GM23338 (cell line): ENCODE results near the gene ZNF621. TPM values are rescaled to one million over a fixed set of nuclear protein-coding genes. Genes with fewer than 3 reads are reported as not detected.

Experiments
- ATAC-seq: fragments of 200-7000 bp; cut with Tn5 transposase; 3 replicates; pipeline ENCODE4 v1.9.1; 2020
- DNase-seq: peaks from one replicate; pipeline ENCODE4 v3.0.0-alpha.2; 2015; ENCODE audit warnings: low spot score
- H2AFZ ChIP-seq: fragments of 200-600 bp; sonication (generic); 2 replicates; pipeline ENCODE4 v1.8.0; 2016; ENCODE audit warnings: antibody characterized with exemption, mild to moderate bottlenecking, moderate library complexity
- H3F3A ChIP-seq: fragments of 200-600 bp; sonication (generic); replicated peaks from 2 replicates; pipeline ENCODE4 v1.8.0; 2017; ENCODE audit warnings: antibody characterized with exemption, mixed run types, low read depth
- H3K27ac ChIP-seq: fragments of 200-600 bp; sonication (generic); 2 replicates; pipeline ENCODE4 v1.6.1; 2016; ENCODE audit warnings: low read depth
- H3K27me3 ChIP-seq: fragments of 200-600 bp; sonication (generic); 2 replicates; pipeline ENCODE4 v1.8.0; 2016; ENCODE audit warnings: mild to moderate bottlenecking, mixed run types, moderate library complexity; ENCODE audit not compliant: insufficient read depth
- H3K36me3 ChIP-seq: fragments of 200-600 bp; sonication (generic); 2 replicates; pipeline ENCODE4 v1.8.0; 2016; ENCODE audit warnings: mild to moderate bottlenecking; ENCODE audit not compliant: insufficient read depth
- H3K4me1 ChIP-seq: fragments of 200-600 bp; sonication (generic); 2 replicates; pipeline ENCODE4 v1.8.0; 2016; ENCODE audit warnings: mild to moderate bottlenecking, moderate library complexity; ENCODE audit not compliant: insufficient read depth
- H3K4me2 ChIP-seq: fragments of 200-600 bp; sonication (generic); 2 replicates; pipeline ENCODE4 v1.7.1; 2017; ENCODE audit warnings: mixed run types
- H3K4me3 ChIP-seq: fragments of 200-600 bp; sonication (generic); 2 replicates; pipeline ENCODE4 v1.6.1; 2016; ENCODE audit warnings: mixed run types
- H3K79me2 ChIP-seq: fragments of 200-600 bp; sonication (generic); replicated peaks from 2 replicates; pipeline ENCODE4 v1.8.0; 2017; ENCODE audit warnings: mild to moderate bottlenecking; ENCODE audit not compliant: insufficient read depth
- H3K9me2 ChIP-seq: fragments of 200-600 bp; sonication (generic); 2 replicates; pipeline ENCODE4 v1.8.0; 2017; ENCODE audit not compliant: insufficient read depth
- H4K20me1 ChIP-seq: fragments of 200-600 bp; sonication (generic); replicated peaks from 2 replicates; pipeline ENCODE4 v1.8.0; 2017; ENCODE audit warnings: mild to moderate bottlenecking; ENCODE audit not compliant: insufficient read depth
- H3K27ac Mint-ChIP-seq: 2 replicates; pipeline ENCODE4 v1.8.0; 2020; ENCODE audit warnings: inconsistent platforms, mild to moderate bottlenecking, moderate library complexity, mixed read lengths
- H3K27me3 Mint-ChIP-seq: 3 replicates; pipeline ENCODE4 v1.8.0; 2022; ENCODE audit warnings: low read depth, mild to moderate bottlenecking, moderate library complexity, mixed read lengths, inconsistent platforms; ENCODE audit not compliant: insufficient read depth, poor library complexity
- H3K36me3 Mint-ChIP-seq: 3 replicates; pipeline ENCODE4 v1.8.0; 2021; ENCODE audit warnings: low read depth, mild to moderate bottlenecking, inconsistent platforms, moderate library complexity, mixed read lengths
- H3K4me1 Mint-ChIP-seq: 3 replicates; pipeline ENCODE4 v1.8.0; 2020; ENCODE audit warnings: mild to moderate bottlenecking, inconsistent platforms, mixed read lengths
- H3K4me3 Mint-ChIP-seq: 3 replicates; pipeline ENCODE4 v1.8.0; 2021; ENCODE audit warnings: moderate library complexity, mild to moderate bottlenecking, inconsistent platforms, mixed read lengths
- H3K9me3 Mint-ChIP-seq: 3 replicates; pipeline ENCODE4 v1.8.0; 2020; ENCODE audit warnings: moderate library complexity, mild to moderate bottlenecking, inconsistent platforms, mixed read lengths
- POLR2AphosphoS5 ChIP-seq: IDR thresholded peaks from 2 replicates; pipeline ENCODE4 v1.6.1; 2016; ENCODE audit warnings: antibody characterized with exemption, low read depth
- STAT1 ChIP-seq: IDR thresholded peaks from one replicate; pipeline ENCODE4 v1.6.1; 2016; ENCODE audit warnings: antibody characterized with exemption; ENCODE audit not compliant: unreplicated experiment
- polyA plus RNA-seq: library from polyadenylated mRNA; unstranded; fragments of >200 nt; fragmentation: Nextera tagmentation; extraction: Ambion mirVana; gene quantifications from 2 replicates; pipeline ENCODE4 v1.2.1, GENCODE V29; 2016
- total RNA-seq: library from RNA; depleted of rRNA; stranded (reverse); fragments of >200 nt; shearing (Covaris generic); gene quantifications from 2 replicates; pipeline ENCODE4 v1.2.3, GENCODE V29; 2014
- TF ChIP-seq, protein P1 (sequence below): fragments of 250-450 bp; sonication (Bioruptor Pico); IDR thresholded peaks from 2 replicates; pipeline ENCODE4 v1.5.0; 2020; ENCODE audit warnings: mild to moderate bottlenecking, moderate library complexity
- TF ChIP-seq, protein P2 (sequence below), 2 experiments: fragments of 200-600 bp in 1 of 2; sonication (generic) in 1 of 2; conservative IDR thresholded peaks; 2 replicates each; pipeline versions ENCODE4 v1.5.1 to v1.6.1; 2016 to 2017; ENCODE audit warnings: antibody characterized with exemption in 2 of 2, low read depth in 2 of 2, mild to moderate bottlenecking in 2 of 2, moderate library complexity in 1 of 2

Gene ZNF621
- total and polyA plus RNA-seq, 2 experiments from 2014 or later: 6.3 to 12.1 TPM

DNA sequence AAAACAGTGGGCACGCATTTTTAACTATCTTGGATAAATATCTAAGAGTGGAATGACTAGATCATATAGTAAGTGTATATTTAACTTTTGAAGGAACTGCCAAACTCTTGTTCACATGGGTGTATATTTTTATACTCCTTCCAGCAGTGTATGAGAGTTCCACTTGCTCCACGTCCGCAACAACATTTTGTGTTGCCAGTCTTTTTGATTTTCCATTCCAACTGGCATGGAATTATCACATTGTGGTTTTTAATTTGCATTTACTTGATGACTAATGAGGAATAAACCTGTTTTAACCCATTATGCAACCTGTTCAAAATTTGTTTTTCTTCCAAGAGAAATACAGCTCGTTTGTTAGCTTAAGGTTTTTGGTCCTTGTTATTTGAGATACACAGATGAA lies 51.6 kb downstream of the ZNF621 start (continued):
- TF ChIP-seq, protein P1, sequence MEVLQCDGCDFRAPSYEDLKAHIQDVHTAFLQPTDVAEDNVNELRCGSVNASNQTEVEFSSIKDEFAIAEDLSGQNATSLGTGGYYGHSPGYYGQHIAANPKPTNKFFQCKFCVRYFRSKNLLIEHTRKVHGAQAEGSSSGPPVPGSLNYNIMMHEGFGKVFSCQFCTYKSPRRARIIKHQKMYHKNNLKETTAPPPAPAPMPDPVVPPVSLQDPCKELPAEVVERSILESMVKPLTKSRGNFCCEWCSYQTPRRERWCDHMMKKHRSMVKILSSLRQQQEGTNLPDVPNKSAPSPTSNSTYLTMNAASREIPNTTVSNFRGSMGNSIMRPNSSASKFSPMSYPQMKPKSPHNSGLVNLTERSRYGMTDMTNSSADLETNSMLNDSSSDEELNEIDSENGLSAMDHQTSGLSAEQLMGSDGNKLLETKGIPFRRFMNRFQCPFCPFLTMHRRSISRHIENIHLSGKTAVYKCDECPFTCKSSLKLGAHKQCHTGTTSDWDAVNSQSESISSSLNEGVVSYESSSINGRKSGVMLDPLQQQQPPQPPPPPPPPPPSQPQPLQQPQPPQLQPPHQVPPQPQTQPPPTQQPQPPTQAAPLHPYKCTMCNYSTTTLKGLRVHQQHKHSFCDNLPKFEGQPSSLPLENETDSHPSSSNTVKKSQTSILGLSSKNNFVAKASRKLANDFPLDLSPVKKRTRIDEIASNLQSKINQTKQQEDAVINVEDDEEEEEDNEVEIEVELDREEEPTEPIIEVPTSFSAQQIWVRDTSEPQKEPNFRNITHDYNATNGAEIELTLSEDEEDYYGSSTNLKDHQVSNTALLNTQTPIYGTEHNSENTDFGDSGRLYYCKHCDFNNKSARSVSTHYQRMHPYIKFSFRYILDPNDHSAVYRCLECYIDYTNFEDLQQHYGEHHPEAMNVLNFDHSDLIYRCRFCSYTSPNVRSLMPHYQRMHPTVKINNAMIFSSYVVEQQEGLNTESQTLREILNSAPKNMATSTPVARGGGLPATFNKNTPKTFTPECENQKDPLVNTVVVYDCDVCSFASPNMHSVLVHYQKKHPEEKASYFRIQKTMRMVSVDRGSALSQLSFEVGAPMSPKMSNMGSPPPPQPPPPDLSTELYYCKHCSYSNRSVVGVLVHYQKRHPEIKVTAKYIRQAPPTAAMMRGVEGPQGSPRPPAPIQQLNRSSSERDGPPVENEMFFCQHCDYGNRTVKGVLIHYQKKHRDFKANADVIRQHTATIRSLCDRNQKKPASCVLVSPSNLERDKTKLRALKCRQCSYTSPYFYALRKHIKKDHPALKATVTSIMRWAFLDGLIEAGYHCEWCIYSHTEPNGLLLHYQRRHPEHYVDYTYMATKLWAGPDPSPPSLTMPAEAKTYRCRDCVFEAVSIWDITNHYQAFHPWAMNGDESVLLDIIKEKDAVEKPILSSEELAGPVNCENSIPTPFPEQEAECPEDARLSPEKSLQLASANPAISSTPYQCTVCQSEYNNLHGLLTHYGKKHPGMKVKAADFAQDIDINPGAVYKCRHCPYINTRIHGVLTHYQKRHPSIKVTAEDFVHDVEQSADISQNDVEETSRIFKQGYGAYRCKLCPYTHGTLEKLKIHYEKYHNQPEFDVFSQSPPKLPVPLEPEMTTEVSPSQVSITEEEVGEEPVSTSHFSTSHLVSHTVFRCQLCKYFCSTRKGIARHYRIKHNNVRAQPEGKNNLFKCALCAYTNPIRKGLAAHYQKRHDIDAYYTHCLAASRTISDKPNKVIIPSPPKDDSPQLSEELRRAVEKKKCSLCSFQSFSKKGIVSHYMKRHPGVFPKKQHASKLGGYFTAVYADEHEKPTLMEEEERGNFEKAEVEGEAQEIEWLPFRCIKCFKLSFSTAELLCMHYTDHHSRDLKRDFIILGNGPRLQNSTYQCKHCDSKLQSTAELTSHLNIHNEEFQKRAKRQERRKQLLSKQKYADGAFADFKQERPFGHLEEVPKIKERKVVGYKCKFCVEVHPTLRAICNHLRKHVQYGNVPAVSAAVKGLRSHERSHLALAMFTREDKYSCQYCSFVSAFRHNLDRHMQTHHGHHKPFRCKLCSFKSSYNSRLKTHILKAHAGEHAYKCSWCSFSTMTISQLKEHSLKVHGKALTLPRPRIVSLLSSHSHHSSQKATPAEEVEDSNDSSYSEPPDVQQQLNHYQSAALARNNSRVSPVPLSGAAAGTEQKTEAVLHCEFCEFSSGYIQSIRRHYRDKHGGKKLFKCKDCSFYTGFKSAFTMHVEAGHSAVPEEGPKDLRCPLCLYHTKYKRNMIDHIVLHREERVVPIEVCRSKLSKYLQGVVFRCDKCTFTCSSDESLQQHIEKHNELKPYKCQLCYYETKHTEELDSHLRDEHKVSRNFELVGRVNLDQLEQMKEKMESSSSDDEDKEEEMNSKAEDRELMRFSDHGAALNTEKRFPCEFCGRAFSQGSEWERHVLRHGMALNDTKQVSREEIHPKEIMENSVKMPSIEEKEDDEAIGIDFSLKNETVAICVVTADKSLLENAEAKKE: no peak
- no peak for TF ChIP-seq POLR2AphosphoS5

DNA sequence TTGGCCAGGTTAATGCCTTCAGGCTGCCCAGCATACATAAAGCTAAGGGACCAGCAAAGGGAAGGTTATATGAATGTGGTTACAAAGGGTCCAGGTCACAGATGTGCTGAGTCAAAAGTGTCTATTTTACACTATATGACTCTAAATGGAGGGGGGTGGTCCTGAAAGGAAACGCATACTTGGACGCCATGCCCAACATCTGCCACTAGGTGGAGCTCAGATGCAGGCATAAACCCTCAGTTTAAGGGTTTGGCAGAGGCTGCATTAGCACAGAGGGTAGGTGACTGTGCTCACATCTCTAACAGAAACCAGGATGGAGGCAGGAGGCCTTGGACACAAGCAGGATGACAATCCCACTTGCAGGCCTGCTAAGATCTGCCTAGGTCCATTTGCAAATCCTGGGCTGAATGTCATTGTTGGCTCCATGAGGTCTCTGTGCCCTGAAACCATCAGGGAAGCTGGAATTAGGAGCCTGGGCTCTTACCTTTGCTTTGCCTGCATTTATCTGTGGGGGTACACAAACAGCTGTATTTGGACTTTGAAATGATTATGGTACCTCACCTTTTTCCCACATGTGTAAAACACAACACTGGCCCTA lies 55.8 kb downstream of the ZNF621 start:
- DNase-seq: peak; percentile 90

More for the DNA sequence above, 55.8 kb downstream of the ZNF621 start:
- Histone ChIP-seq H3F3A (no peaks in the 10 kb centered on the region), H3K4me1 (peaks cover 9% of the 10 kb centered on the region), H3K9me2 (no peaks in the 10 kb centered on the region), H3K4me3 (no peak overlapping the region), H3K36me3 (no peaks in the 10 kb centered on the region), H2AFZ (no peak overlapping the region; the same call in 1 of the 2 replicates), H3K27me3 (0 out of 2 replicates have a peak, but pooled peaks cover 4% of the 10 kb centered on the region), H3K79me2 (no peaks in the 10 kb centered on the region), H3K4me2 (no peak overlapping the region), H4K20me1 (no peaks in the 10 kb centered on the region), H3K27ac (no peak overlapping the region)
- TF ChIP-seq, protein P2, sequence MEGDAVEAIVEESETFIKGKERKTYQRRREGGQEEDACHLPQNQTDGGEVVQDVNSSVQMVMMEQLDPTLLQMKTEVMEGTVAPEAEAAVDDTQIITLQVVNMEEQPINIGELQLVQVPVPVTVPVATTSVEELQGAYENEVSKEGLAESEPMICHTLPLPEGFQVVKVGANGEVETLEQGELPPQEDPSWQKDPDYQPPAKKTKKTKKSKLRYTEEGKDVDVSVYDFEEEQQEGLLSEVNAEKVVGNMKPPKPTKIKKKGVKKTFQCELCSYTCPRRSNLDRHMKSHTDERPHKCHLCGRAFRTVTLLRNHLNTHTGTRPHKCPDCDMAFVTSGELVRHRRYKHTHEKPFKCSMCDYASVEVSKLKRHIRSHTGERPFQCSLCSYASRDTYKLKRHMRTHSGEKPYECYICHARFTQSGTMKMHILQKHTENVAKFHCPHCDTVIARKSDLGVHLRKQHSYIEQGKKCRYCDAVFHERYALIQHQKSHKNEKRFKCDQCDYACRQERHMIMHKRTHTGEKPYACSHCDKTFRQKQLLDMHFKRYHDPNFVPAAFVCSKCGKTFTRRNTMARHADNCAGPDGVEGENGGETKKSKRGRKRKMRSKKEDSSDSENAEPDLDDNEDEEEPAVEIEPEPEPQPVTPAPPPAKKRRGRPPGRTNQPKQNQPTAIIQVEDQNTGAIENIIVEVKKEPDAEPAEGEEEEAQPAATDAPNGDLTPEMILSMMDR (conservative IDR thresholded peaks at IDR 0.05; ENCODE audit: low read depth in 2 of 2): peak; percentile 95 to 99
- no peak for TF ChIP-seq STAT1
- Mint-ChIP-seq H3K4me1 (peaks cover 13% of the 10 kb centered on the region), H3K9me3 (no peaks in the 10 kb centered on the region), H3K27ac (no peak overlapping the region), H3K36me3 (no peaks in the 10 kb centered on the region), H3K4me3 (no peak overlapping the region), H3K27me3 (peaks cover 13% of the 10 kb centered on the region)
- peak; percentile 81 for ATAC-seq
